A549 (cell line): ENCODE data around the gene ZNF225.

Experiments used
- ATOH8 ChIP-seq: fragments of 250-450 bp; sonication (Bioruptor Pico); IDR thresholded peaks from 2 replicates; pipeline ENCODE4 v1.5.0; 2020; ENCODE audit warnings: low read depth, mild to moderate bottlenecking, moderate library complexity
- NFE2L2 ChIP-seq: fragments of 150-350 bp; conservative IDR thresholded peaks from 2 replicates; pipeline ENCODE4 v1.6.1; 2014; ENCODE audit warnings: low read length
- RFX5 ChIP-seq: fragments of 450-650 bp; IDR thresholded peaks from 2 replicates; pipeline ENCODE4 v1.7.1; 2014; ENCODE audit warnings: antibody characterized with exemption, mild to moderate bottlenecking, moderate library complexity

DNA sequence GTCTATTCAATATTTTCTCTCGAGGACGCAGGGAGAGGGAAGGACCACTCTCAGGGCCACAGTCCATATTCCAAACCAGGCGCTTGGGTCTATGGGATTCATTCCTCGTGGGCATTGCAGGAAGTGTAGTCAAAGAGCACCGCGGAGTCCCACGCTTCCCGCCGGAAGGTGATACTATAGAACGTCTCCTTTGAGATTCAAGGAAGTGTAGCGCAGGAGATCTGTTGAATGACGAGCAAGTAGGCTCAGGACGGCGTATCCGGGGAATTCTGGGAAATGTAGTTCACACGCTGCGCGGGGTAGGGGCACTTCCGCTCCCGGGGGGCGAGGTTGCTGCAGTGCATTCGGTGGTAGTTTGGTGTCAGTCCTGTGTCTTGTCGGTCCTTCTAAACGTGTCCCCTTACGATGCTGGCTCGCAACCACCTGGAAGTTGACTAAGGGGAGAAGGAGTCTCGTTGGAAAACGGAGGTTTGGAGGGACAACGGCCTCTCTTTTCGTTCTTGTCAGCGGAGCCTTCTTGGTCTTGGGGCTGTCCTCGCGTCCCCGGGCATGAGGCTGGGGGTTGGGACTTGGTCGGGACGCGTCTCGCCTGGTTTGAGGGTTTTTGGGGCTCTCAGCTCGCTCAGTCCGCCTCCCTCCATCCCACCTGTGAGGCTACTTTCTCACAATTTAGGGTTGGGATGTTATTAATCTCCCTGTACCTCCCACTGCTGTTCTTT lies 41.2 kb upstream of the ZNF225 start, which contains the start of gene ZNF284:
- TF ChIP-seq ATOH8 (CRISPR knock-in tag): no peak
- TF ChIP-seq RFX5: no peak
- TF ChIP-seq NFE2L2: no peak
